Measurements from ENCODE around the gene ARIH1.

Gene ARIH1

GRCh38 chr15:72486144-72486543 lies 12.0 kb downstream of the ARIH1 start:
- DNase-seq (ENCODE audit: low read depth in 2 of 3, low spot score in 2 of 3), result no peak

DNA sequence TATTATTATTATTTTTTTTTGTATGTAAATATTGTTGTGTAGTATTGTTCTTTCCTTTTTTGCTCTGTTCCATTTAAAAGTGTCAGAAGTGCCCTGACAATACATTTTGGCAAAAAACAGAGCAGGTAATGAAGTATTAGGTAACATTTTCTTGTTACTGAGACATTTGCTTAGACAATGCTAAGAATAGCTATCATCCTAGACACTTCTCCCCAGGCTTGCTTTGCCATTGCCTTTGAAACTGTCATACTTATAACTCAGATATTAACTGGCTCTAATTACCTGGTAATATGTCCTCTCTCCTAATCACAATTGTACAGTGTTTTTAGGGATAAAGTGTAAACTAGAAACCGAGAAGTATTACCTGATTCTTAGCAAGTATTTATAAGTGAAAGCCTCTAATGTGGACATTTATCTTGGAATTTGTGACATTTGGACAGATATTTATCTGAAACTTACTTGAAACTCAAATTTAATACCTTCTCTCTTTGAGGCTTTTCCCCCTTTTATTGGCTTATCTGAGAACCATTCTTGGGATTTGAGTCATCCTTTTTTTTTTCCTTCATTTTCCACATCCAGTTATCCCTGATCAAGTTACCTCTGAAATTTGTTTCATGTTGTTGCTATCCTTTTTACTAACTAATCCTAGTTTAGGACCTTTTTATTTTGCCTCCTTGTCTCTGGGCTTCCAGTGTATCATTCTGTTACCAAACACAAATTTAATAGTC lies 13.1 kb downstream of the ARIH1 start:
- no peak for DNase-seq (ENCODE audit: low read depth in 2 of 3, low spot score in 2 of 3)

DNA sequence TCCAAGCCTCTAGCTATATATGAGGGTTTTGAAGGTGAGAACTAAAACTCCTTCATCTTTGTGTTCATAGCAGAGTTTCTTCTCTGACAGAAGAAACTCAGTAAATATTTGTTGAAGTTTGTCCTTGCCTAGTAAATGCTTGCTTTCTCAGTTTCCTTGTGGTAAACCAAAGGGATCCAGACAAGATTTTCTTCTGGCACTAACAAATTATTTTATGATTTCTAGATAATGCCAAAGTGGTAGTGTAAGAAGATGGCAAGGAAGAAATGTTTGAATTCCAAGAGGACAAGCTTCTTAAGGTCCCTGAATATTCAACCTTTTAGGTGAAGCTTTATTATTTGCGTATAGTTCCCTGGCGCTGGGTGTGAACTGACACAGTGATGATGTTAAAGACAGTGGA lies 14.4 kb downstream of the ARIH1 start:
- DNase-seq (ENCODE audit: low read depth in 2 of 3, low spot score in 2 of 3), result no peak

GRCh38 chr15:72489943-72490554 lies 15.9 kb downstream of the ARIH1 start:
- DNase-seq (ENCODE audit: low read depth in 2 of 3, low spot score in 2 of 3), result no peak

DNA sequence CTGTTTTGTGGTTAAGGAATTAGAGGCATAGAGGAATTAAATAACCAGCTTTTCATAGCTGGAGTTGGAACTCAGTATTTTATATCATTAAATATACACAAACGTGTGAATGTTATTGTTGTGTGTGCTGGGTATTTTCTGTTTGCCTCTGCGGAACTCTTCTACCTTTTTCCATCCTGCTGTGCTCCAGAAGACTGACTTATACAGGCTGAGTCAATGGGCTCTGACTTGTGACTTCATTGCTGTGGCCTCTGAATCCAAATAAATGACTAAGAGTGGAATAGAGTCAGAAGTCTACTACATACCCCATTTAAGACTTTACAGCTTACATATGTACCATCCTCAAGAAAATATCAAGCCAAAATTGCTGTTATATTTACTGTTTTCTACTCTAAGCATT lies 17.6 kb downstream of the ARIH1 start:
- no peak for DNase-seq (ENCODE audit: low read depth in 2 of 3, low spot score in 2 of 3)

- DNase-seq (ENCODE audit: low read depth in 2 of 3, low spot score in 2 of 3), result no peak
Observed at GRCh38 chr15:72492733-72493132, 18.6 kb downstream of the ARIH1 start.

- no peak for DNase-seq (ENCODE audit: low read depth in 2 of 3, low spot score in 2 of 3)
Observed at GRCh38 chr15:72493220-72493619, 19.1 kb downstream of the ARIH1 start.

- DNase-seq (ENCODE audit: low read depth in 2 of 3, low spot score in 2 of 3), result no peak
Observed at GRCh38 chr15:72495007-72495406, 20.9 kb downstream of the ARIH1 start.

GRCh38 chr15:72496783-72497182 lies 22.7 kb downstream of the ARIH1 start:
- DNase-seq (ENCODE audit: low read depth in 2 of 3, low spot score in 2 of 3), result no peak

DNA sequence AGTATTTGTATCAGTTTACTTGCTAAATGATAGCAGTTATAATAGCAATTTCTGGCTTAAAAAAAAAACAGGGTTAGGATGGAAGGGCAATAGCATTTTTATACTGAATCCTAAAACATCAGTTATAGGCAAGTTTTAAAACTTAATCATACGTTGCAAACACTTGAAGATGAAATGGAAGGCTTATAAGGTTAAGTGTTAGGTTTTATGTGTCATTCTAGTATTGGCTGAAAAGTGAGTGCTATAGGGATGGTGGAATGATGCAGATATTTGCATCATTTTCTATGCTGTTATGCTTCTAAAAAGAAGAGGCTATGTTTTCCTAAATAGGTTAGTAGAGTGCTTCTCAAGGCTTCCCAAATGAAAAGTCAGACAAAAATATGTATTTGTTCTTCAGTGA lies 23.3 kb downstream of the ARIH1 start:
- DNase-seq (ENCODE audit: low read depth in 2 of 3, low spot score in 2 of 3), result no peak

DNA sequence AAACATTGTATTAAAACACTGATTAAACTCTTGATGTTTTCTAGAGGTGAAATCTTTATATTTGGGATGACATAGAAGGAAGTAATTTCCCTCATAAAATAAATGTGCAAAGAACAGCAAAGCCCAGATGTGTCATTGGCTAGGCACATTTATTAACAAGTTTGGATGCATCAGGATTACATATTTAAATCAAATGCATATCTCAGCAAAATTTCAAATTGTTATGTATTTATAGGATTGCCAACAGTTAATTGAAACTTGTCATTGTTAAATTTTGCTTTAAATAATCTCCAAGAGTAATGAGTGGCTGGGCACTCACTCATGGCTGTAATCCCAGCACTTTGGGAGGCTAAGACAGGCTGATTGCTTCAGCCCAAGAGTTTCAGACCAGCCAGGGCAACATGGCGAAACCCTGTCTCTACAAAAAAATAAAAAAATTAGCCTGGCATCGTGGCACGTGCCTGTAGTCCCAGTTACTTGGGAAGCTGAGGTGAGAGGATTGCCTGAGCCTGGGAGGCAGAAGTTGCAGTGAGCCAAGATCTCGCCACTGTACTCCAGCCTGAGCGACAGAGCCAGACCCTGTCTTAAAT lies 28.2 kb downstream of the ARIH1 start:
- DNase-seq (ENCODE audit: low read depth in 2 of 3, low spot score in 2 of 3), result no peak

GRCh38 chr15:72503147-72503546 lies 29.0 kb downstream of the ARIH1 start:
- DNase-seq (ENCODE audit: low read depth in 2 of 3, low spot score in 2 of 3), result no peak

GRCh38 chr15:72507402-72508092 lies 33.4 kb downstream of the ARIH1 start:
- DNase-seq (ENCODE audit: low read depth in 2 of 3, low spot score in 2 of 3), result no peak

- no peak for DNase-seq (ENCODE audit: low read depth in 2 of 3, low spot score in 2 of 3)
Observed at GRCh38 chr15:72509484-72509883, 35.4 kb downstream of the ARIH1 start.

DNA sequence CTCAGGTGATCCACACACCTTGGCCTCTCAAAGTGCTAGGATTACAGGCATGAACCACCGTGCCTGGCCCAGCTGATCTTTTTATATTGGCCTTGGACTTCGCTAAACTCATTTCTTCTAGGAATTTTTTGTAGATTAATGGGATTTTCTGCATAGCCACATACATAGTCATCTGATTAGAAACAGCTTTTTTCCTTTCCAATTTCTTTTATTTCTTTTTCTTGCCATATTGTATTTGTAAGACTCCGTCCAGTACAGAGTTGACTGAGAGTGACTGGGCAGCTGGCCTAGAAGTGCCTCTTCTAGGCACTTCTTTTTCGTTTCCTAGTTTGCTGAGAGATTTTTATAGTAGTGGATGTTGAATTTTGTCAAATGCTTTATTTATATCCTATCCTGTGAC lies 37.4 kb downstream of the ARIH1 start:
- no peak for DNase-seq (ENCODE audit: low read depth in 2 of 3, low spot score in 2 of 3)

GRCh38 chr15:72515591-72516389 lies 41.7 kb downstream of the ARIH1 start:
- DNase-seq (ENCODE audit: low read depth in 2 of 3, low spot score in 2 of 3), result no peak

DNA sequence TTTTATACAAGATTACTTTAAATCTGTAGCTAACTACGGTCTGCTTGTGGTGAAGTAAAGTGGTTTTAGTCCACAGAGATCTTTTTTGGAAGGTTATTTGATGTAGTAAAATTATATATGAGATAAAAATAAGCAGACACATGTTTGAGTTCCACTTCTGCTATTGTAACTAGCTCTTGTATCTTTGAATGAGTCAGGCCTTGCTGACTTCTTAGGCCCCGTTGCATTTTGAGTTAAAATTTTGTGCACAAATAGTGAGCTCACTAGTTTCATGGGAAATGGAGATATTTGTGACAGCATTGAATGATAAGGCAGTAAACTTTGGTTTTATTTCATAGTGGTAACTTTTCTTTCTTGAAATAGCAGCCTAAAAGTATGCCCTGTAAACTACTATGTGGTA lies 42.6 kb downstream of the ARIH1 start:
- DNase-seq (ENCODE audit: low read depth in 2 of 3, low spot score in 2 of 3), result no peak

DNA sequence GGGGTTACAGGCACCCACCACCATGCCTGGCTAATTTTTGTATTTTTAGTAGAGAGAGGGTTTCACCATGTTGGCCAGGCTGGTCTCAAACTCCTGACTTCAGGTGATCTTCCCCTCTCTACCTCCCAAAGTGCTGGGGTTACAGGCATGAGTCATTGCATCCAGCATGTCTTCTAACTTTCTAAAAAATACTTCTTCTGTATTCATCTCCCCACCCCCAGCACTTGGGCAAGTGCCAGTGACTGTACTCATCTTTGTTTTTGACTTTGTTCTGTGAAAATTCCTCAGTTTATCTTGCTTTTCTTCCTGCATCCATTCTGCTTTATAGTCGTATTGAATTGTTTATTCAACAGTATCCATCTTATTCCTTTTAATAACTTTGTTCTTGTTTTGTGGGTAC lies 47.6 kb downstream of the ARIH1 start:
- DNase-seq (ENCODE audit: low read depth in 2 of 3, low spot score in 2 of 3), result no peak

DNA sequence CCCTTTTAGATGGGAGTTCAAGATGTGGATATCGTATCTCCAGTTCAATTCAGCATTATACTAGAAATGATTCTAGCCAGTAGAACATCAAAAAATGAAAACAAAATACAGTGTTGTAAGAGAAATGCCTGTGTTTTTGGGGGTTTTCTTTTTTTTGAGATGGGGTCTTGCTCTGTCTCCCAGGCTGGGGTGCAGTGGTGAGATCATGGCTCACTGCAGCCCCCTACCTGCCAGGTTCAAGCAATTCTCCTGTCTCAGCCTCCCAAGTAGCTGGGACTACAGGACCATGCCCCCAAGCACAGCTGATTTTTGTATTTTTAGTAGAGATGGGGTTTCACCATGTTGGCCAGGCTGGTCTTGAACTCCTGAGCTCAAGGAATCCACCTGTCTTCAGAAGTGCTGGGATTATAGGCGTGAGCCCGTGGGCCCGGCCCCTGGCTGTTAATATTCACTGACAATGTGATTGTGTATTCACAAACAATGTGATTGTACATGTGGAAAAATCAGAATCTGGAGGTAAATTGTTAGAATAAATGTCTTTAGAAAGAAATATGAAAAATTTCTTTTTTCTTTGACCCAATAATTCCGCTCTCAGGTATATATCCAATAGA lies 59.0 kb downstream of the ARIH1 start:
- no peak for DNase-seq (ENCODE audit: low read depth in 2 of 3, low spot score in 2 of 3)

DNA sequence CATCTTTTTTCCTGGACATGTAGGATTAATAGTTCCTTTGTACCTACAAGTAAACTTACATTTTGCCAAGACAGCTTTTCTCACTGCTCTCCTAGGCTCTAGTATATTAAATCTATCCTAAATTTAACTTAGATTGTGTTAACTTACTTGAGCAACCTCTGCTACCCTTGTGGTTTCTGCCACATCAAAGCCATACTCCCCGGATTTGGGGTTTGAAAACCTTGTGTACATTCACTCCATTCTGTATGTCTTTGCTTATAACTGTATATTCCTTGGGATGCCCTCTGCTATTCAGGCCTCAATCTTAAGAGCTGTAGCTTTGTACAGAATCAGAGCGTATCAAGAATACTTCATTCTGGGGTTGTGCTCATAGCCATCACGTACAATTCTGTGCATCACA lies 60.4 kb downstream of the ARIH1 start:
- DNase-seq (ENCODE audit: low read depth in 2 of 3, low spot score in 2 of 3), result no peak

DNA sequence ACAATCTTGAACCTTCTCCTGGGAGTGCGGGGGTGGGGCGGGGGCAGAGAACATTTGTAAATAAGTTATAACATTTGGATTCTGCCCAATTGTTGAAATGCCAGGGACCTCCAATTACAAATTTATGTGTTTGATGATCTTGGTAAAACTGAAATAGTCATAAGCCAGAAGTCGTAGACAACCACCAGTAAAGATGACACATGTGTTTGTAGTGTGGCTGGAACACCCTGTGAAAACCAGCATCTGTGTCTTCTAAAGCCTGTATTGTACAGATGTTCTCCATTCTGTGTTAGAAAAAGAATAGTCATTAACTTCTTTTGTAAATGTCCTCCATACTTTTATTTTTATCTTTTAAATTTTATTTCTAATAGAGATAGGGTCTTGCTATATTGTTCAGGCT lies 61.8 kb downstream of the ARIH1 start:
- no peak for DNase-seq (ENCODE audit: low read depth in 2 of 3, low spot score in 2 of 3)

All from activated CD8-positive, alpha-beta memory T cell treated with anti-CD3 and anti-CD28 coated beads for 48 hours (primary cell).